IPS-18c (cell line): ENCODE data around the gene XRCC5.

Experiments used
- H3K4me3 ChIP-seq: 2 replicates; pipeline ENCODE4 v1.7.0; 2013; ENCODE audit warnings: low read depth, mild to moderate bottlenecking, low read length, moderate library complexity; ENCODE audit not compliant: insufficient read depth
- H3K9me3 ChIP-seq: one replicate; pipeline ENCODE4 v1.6.1; 2013; ENCODE audit warnings: mild to moderate bottlenecking, low read length, moderate library complexity; ENCODE audit not compliant: control insufficient read depth, insufficient read depth

XRCC5 gene

DNA sequence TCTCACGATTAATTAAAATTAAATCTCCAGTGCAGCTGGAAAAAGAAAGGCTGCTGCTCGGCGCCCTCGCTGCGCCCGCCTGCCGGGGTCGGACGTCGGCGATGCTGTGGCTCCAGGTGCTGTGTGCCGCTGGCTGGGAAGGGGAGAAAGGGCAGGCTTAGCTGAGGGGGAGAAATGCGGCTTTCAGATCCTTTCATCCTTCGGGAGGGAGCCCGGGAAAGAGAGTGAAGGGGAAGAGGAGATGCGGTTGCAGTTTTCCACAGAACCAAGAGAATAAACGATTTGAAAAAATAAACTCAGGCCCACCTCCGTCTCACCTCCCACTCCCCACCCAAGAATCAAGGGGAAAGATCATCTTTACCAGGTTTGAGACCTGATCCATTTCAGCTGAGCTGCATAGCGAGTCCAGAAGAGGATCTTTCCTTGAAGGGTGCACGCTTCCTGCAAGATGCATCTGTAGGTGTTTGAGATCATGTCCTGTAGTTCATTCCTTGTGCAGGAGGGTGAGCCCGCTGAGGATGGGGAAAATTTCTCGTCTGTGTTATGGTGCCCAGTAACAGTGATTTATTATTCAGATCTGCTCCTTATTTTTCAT lies 26.9 kb upstream of the XRCC5 start:
- no peaks in the 10 kb centered on the region for H3K9me3 ChIP-seq
- H3K4me3 ChIP-seq: peak overlapping the region; percentile 89

DNA sequence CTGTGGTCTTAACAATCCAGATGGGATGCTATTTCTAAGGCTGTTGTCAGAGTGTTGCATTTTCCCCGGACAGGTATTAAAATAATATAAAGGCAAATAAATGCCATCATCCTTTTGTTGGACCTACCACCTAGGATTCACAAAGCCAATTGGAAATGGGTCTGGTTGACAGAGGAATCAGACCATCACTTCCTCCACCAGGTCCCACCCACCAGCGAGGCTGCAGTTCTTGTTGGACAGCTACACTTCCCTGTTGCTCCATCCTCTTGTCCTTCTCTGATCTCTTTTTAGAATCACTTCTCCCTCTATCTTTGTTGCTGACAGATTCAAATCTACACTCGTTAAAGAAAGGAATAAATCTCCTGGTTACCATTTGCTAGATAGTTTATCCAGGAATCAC lies 26.3 kb upstream of the XRCC5 start:
- Histone ChIP-seq H3K4me3 (peak overlapping the region; percentile 89; the same call in 1 of the 2 replicates), H3K9me3 (no peaks in the 10 kb centered on the region)

DNA sequence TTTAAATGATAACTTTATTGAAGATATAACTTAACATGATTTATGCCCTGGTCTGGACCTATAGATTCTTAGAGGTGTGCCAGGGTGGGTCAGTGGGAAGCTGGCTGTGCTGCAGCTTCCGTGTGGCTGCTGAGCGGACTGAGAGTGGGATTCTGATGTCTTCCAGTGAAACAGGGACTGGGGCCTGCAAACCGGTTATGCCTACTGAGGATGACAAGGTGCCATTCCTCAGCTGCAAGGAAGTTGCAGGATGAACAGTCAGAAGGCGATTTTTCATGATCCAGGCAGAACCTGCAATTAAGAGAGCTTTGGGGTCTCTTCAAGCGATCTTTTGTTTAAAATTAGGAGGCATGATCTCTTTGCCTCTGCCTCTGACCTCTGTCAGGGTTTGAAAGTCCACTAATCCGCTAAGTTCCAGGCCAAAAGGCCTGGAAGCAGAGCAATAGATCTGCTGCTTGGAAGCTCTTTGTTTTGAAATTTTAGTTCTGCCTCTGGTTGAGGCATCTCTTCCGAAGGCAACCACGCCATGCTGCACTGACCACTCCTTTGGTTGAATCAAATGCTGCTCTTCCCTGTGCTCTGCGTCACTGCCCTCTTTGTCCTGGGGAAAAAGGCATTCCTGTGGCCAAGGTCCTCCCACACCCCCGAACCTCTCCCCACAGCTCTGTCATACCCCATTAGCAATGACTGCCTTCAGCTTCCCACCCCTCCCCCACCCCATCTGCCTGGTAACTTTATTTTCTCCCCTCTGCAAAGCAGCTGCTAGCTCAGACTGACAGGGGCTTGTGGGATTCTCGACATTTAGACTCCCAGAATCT lies 25.5 kb upstream of the XRCC5 start:
- Histone ChIP-seq H3K4me3 (no peak overlapping the region), H3K9me3 (no peaks in the 10 kb centered on the region)

DNA sequence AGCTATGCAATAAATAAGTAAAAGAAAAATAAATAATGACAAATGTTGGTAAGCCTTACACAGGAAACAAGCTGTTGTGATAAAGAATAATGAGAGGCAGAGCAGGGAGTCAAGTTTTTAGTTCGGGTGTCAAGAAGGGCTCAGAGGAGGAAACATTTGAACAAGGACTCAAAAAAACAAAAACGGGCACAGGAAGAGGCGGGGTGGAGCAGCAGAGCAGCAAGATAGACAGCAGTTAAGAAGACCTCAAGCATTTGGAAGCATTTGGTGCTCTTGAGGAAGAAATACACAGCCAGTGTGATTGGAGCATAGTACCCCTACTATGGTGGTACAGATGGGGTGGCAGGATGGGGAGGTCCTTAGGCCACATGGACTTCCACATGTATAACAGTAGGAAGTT lies 24.6 kb upstream of the XRCC5 start:
- H3K4me3 ChIP-seq: no peak overlapping the region
- no peaks in the 10 kb centered on the region for H3K9me3 ChIP-seq

DNA sequence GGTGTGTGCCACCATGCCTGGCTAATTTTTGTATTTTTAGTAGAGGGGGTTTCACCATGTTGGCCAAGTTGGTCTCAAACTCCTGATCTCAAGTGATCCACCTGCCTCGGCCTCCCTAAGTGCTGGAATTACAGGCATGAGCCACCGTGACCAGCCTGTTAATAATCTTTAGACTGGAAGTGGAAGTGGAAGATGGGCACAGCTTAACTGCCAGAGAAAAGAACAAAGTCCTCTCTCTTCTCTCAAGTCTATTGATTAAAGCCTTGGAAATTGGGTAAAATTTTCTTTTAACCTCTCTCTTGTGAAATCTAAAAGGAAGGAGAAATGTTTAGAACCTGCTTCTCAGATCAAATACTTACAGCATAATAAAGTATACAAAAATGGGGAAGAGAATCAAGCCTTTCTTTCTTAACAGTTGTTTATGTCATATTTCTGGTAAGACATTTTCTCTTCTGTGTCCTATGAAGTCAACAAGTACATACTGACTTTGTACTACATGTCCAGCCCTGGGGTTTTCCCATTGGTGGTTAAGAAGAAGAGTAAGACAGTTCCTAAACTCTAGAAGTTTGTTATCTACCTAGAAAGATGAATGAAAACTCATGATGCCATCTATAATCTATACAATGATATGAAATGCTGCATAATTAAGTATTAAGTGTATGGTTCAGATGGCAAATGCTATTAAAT lies 22.8 kb upstream of the XRCC5 start:
- H3K9me3 ChIP-seq: no peaks in the 10 kb centered on the region
- H3K4me3 ChIP-seq: no peak overlapping the region

DNA sequence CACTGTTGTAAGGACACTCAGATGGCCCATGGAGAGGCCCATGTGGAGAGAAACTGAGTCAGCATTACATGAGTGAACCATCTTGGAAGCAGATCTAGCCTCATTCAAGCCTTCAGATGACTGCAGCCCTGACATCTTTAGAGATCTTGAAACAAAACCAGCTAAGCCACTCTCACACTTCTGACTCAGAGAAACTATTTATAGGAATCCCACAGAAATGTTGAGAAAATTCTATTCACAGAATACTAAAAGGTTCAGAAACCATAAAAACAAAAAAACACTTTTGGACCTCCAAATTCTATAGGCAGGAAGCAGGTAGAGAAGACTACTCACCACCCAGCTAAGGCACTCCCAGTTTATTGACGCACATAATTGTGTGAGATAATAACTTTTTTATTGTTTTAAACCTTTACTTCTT lies 18.8 kb upstream of the XRCC5 start:
- Histone ChIP-seq H3K4me3 (no peak overlapping the region), H3K9me3 (no peaks in the 10 kb centered on the region)

DNA sequence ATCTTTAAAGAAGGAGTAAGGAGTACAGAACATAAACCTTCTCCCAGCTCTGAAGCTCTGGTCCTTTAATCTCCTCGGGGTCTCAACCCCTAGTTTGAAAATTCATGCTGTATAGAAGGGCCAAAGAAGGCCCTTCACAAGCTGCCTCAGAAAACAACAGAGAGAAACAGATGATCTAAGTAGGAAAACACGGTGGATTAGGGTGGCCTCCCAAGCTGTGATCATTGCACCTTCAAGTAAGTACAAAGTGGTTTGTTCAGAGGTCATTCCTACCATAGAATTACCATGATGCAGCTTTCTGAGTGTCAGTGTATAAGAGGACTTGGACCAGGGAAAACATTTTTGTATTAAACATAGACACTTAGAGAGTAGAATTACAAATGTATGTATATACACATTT lies 16.5 kb upstream of the XRCC5 start:
- H3K9me3 ChIP-seq: no peaks in the 10 kb centered on the region
- H3K4me3 ChIP-seq: no peak overlapping the region

DNA sequence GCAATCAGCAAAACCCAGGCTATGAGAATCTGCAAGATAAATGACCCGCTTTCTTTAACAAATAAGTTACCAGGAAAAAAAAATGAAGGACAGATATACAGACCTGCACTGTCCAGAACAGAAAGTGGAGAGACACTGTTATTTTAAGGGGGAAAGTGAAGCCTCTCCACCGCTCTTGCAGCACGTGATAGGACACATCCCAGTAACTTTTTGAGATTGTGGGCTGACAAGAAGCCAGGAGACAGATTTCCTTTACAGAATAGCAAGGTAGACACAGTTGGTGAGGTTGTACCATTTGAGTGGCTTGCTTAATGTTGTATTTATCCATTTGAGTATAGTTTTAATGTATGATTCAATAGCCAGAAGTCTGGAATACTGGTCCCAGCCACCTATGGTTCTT lies 14.4 kb upstream of the XRCC5 start:
- no peak overlapping the region for H3K4me3 ChIP-seq
- no peaks in the 10 kb centered on the region for H3K9me3 ChIP-seq

DNA sequence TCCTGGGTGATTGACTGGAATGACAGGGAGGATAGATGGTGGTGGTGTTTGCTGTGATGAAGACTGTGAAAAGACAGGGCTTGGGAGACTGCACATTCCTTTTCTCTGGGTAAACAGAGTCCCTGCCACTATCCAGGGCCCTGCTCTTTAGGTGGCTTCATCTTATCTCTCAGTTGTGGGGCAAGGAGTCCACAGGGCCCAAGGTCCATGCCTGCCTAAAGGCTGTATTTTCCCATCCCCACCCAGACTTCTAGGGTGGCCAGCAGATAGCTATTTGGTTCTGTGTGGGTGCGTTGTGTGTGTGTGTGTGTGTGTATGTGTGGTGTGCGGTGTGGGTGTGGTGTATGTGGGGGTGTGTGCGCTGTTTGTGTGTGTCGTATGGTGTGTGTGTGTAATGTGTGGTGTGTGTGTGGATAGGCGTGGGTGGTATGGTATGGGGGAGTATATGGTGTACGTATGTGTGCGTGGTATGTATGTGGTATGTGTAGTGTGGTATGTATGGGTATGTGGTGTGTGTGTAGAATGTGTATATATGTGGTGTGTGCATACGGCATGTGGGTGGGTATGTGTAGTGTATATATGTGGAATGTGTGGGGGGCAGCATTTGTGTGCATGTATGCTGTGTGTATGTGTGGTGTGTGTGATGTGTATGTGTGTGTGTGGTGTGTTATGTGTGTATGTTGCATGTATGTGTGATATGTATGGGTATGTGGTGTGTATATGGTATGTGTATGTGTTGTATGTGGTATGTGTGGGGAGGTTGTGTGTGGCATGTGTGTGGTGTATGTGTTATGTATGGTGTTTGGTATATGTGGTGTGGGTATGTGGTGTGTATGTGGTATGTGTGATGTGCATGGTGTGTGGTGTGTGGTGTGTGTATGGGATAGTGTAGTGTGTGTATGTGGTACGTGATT lies 10.5 kb upstream of the XRCC5 start:
- H3K4me3 ChIP-seq: no peak overlapping the region; the same call in 1 of the 2 replicates
- H3K9me3 ChIP-seq: no peaks in the 10 kb centered on the region

DNA sequence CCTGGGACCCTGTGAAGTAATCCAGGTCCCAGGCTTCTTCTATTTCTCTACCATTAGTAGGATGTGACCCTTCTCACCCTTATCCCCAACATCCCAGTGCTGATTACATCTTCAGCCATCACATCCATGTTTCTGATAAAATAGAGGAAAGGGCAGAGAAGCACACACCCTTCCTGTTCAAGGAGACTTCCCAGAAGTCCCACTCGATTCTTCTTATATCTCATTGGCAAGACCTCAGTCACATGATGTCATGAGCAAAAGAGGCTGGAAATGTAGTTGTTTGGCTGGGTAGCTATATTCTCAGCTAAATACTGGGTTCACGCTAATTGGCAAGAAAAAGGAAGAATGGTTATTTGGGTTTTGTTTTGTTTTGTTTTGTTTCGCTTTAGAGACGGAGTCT lies 8.0 kb upstream of the XRCC5 start:
- H3K4me3 ChIP-seq: no peak overlapping the region
- H3K9me3 ChIP-seq: no peaks in the 10 kb centered on the region

DNA sequence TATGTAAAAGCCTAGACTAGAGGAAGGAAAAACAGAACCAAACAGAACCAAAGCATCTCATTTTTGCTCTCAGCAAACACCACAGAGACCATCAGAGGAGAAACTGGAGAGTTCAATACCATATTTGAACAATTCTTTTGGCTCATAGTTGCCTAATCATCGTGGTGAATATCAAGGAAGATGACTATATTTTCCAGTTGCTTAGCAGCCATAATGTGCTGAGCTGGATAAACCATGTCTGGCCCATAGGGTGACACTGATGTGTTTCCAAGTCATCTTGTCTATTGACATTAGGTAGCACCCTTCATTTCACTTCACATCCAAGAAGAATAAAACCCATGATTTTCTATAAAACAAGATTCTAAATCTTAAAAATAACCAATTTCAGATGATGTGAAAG lies 5.9 kb upstream of the XRCC5 start:
- Histone ChIP-seq H3K4me3 (no peak overlapping the region), H3K9me3 (no peaks in the 10 kb centered on the region)

DNA sequence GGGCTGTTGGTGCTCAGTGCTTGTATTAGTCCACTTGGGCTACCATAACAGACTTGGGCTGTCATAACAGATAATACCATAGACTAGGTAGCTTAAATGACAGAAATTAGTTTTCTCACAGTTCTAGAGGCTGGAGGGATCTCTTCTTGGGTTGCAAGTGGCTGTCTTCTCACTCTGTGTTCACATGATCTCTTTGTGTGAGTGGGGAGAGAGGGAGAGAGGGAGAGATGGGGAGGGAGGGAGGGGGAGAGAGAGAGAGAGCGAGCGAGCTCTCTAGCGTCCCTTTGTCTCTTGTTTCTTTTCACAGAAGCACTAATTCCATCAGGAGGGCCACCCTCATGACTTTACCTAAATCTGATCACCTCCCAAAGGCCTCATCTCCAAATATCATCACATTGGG lies 4.5 kb upstream of the XRCC5 start:
- H3K9me3 ChIP-seq: no peaks in the 10 kb centered on the region
- no peak overlapping the region for H3K4me3 ChIP-seq

DNA sequence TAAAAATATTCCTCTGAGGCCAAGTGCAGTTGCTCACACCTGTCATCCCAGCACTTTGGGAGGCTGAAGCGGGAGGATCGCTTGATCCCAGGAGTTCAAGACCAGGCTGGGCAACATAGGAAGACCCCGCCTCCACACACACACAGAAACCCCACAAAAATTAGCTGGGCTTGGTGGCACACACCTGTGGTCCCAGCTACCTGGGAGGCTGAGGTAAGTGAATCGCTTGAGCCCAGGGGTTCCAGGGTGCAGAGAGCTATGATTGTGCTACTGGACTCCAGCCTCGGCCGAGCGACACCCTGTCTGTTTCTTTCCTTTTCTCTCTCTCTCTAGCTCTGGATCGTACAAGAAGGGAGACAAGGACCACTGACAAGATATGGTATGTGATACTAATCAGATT lies 1.8 kb upstream of the XRCC5 start:
- H3K4me3 ChIP-seq: peak overlapping the region; percentile 15; the same call in 1 of the 2 replicates

DNA sequence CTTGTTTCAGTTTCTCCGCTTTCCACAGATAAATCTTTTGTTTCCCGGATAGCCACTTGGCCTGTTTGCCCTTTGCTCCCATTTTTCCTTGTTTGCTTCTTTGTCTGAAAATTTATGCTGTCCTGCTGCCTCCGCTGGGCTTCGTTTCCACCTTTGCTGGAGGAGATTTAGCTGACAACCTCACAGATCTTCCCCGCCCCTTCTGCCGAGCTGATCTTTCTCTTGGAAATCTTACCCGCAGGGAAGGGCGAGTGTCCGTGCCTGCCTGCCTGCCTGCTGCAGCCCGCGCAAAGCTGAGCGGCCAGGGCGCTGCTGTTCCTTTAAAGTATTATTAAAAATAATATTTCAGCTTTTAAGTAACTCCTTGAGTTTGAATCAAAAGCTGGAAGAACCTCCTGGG lies 1.4 kb upstream of the XRCC5 start:
- Histone ChIP-seq H3K9me3 (no peaks in the 10 kb centered on the region), H3K4me3 (peak overlapping the region; percentile 15; the same call in 1 of the 2 replicates)

More for the DNA sequence above, 1.8 kb upstream of the XRCC5 start:
- no peaks in the 10 kb centered on the region for H3K9me3 ChIP-seq

DNA sequence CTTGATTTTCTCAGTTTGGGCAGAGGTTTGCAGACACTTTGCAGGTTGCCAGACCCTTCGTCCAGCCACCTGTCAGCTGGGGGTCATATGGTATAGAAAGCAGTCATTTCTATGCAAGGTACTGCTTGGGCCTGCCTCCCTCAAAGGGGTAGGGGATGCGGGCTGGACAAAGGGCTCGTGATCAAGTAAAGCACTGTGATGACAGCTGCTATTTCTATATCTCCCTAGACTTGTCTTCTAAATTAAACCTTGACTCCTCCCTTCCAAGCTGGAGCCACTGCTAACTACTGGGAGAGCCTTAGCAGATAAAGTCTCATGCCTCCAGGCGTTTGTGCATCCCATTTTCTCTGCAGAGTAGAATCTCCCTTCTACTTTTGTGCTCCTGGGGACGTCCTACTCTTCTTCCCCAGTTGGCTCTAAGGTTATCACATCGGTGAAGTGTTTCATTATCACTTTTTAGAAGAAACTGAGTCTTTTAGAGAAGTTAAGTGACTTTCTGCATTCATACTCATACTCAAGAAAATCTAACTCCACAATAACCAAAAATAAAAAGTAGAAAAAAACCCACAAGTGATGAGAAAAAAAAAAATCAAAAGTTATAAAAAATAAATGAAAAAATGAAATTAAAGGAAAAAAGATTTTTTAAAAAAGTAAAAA lies 710 bp upstream of the XRCC5 start:
- no peaks in the 10 kb centered on the region for H3K9me3 ChIP-seq
- H3K4me3 ChIP-seq: peak overlapping the region; percentile 30; the same call in 1 of the 2 replicates

DNA sequence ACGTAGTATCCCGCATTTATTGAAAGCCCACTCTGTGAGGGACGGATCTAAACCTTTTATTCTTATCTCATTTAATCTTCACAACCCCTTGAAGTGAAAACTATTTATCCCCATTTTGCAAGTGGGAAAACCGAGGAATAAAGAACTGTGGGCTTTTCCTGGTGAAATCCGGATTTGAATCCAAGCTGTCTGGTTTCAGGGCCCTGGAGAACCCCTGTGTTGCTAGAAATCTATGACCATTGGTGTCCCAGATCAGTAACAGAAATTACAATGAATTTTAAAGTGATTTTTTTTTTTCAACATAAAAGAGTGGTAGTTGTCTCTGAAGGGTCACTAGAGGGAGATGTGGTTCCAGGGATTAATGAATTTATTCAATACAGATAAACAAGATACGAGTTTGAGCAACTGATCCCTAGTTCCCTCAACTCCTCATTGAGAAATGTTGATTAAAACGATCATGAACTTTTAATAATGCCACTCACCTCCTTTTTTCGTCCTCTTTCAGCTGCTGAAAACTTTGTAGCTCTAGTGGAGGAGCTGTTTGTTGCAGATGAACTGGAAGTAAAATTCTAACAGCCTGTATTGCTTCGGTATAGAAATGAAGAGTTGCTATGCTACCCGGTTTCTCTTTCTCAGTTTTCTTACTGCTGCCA lies 940 bp downstream of the XRCC5 start:
- Histone ChIP-seq H3K9me3 (no peaks in the 10 kb centered on the region), H3K4me3 (peak overlapping the region; percentile 96)
